Gastroesophageal sphincter (tissue), 3 donors: ENCODE measurements around the gene SYNE4.

ENCODE experiments used
- EP300 ChIP-seq: sonication (generic); formaldehyde crosslinking; IDR thresholded peaks from one replicate; pipeline ENCODE4 v1.6.1; 2017; ENCODE audit warnings: antibody characterized with exemption, mild to moderate bottlenecking
- POLR2A ChIP-seq, 2 donors: fragments of 450-650 bp; IDR thresholded peaks; one replicate each; pipeline ENCODE4 v1.6.1; 2017; ENCODE audit warnings: antibody characterized with exemption in 2 of 2, mild to moderate bottlenecking in 2 of 2, moderate library complexity in 1 of 2
- TF ChIP-seq, protein P1 (sequence below), 4 experiments: fragments of 200-600 bp in 2 of 4; fragments of 450-650 bp in 2 of 4; sonication (generic) in 1 of 4; IDR thresholded peaks; one replicate each; pipeline ENCODE4 v1.5.1; 2017 to 2019; ENCODE audit warnings: antibody characterized with exemption in 4 of 4, mild to moderate bottlenecking in 2 of 4, moderate library complexity in 2 of 4

DNA sequence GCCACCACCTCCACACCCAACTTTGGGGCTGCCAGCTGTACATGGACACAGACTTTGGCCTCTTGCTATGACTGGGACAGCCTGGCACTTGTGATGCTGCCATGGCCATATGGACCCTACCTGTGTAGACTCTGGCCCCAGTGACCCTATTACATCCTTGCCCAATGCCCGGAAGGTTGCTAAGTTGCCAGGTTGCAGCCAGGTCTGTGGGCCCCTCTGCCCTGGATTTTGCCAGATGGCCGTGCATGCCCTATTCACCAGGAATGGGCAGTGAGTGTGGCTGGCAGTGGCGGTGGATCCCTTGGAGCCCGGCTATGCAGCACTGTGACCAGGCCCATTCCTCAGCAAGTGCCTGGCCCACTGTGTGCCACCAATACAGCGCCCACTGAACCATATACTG, 22.5 kb downstream of the SYNE4 start:
- TF ChIP-seq, protein P1, sequence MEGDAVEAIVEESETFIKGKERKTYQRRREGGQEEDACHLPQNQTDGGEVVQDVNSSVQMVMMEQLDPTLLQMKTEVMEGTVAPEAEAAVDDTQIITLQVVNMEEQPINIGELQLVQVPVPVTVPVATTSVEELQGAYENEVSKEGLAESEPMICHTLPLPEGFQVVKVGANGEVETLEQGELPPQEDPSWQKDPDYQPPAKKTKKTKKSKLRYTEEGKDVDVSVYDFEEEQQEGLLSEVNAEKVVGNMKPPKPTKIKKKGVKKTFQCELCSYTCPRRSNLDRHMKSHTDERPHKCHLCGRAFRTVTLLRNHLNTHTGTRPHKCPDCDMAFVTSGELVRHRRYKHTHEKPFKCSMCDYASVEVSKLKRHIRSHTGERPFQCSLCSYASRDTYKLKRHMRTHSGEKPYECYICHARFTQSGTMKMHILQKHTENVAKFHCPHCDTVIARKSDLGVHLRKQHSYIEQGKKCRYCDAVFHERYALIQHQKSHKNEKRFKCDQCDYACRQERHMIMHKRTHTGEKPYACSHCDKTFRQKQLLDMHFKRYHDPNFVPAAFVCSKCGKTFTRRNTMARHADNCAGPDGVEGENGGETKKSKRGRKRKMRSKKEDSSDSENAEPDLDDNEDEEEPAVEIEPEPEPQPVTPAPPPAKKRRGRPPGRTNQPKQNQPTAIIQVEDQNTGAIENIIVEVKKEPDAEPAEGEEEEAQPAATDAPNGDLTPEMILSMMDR (IDR thresholded peaks at IDR 0.05), result no peak
- no peak for TF ChIP-seq POLR2A (IDR thresholded peaks at IDR 0.05)
- no peak for TF ChIP-seq EP300
